Liver (tissue), 9 donors: ENCODE data around the gene GXYLT2. TPM values are rescaled to one million over a fixed set of nuclear protein-coding genes. Genes with fewer than 3 reads are reported as not detected.
A peak's percentile ranks its signal among the peaks of the same experiment; 100 is the strongest.

Source experiments
- DNase-seq: peaks from one replicate; pipeline ENCODE4 v3.0.0-alpha.2; 2017; ENCODE audit warnings: low spot score
- H3K27ac ChIP-seq, 2 donors: one replicate each; pipeline ENCODE4 v1.7.0; 2013; ENCODE audit warnings: inconsistent platforms in 2 of 2, low read length in 2 of 2, control low read depth in 1 of 2, low read depth in 1 of 2, mild to moderate bottlenecking in 1 of 2
- H3K27me3 ChIP-seq, 4 donors: one replicate each; pipeline versions ENCODE4 v1.6.1 to v1.7.0; 2013; ENCODE audit warnings: low read length in 3 of 4, inconsistent platforms in 1 of 4, mild to moderate bottlenecking in 1 of 4, moderate library complexity in 1 of 4; ENCODE audit not compliant: control insufficient read depth in 4 of 4, insufficient read depth in 4 of 4
- H3K36me3 ChIP-seq, 4 donors: one replicate each; pipeline versions ENCODE4 v1.6.1 to v1.7.0; 2013; ENCODE audit warnings: low read length in 3 of 4, mild to moderate bottlenecking in 3 of 4, low read depth in 1 of 4, moderate library complexity in 1 of 4; ENCODE audit not compliant: control insufficient read depth in 4 of 4, insufficient read depth in 3 of 4
- H3K4me1 ChIP-seq, 4 donors: one replicate each; pipeline versions ENCODE4 v1.6.1 to v1.7.0; 2013; ENCODE audit warnings: low read length in 3 of 4, mild to moderate bottlenecking in 3 of 4, moderate library complexity in 1 of 4; ENCODE audit not compliant: control insufficient read depth in 4 of 4, insufficient read depth in 4 of 4
- H3K4me3 ChIP-seq, 3 donors: one replicate each; pipeline versions ENCODE4 v1.6.1 to v1.7.0; 2013; ENCODE audit warnings: low read length in 3 of 3, control low read depth in 1 of 3, low read depth in 1 of 3, mild to moderate bottlenecking in 1 of 3
- H3K9ac ChIP-seq, 2 donors: one replicate each; pipeline ENCODE4 v1.7.0; 2013; ENCODE audit warnings: low read length in 2 of 2, mild to moderate bottlenecking in 2 of 2, moderate library complexity in 2 of 2, control low read depth in 1 of 2, low read depth in 1 of 2
- H3K9me3 ChIP-seq, 4 donors: one replicate each; pipeline versions ENCODE4 v1.6.1 to v1.7.0; 2013; ENCODE audit warnings: low read length in 3 of 4; ENCODE audit not compliant: control insufficient read depth in 4 of 4
- ATF3 ChIP-seq: IDR thresholded peaks from 2 replicates; pipeline ENCODE4 v1.6.1; 2016; ENCODE audit warnings: antibody characterized with exemption
- CTCF ChIP-seq: fragments of 150-350 bp; IDR thresholded peaks from 2 replicates; pipeline ENCODE4 v1.5.1; 2017; ENCODE audit warnings: improper control_type of control experiment, low read depth, low read length; ENCODE audit not compliant: missing input control
- EGR1 ChIP-seq, 2 donors: IDR thresholded peaks; 2 replicates each; pipeline ENCODE4 v1.6.1; 2016 to 2018; ENCODE audit warnings: antibody characterized with exemption in 2 of 2, low read depth in 2 of 2
- FOXA1 ChIP-seq: IDR thresholded peaks from 2 replicates; pipeline ENCODE4 v1.6.1; 2016; ENCODE audit warnings: antibody characterized with exemption
- GABPA ChIP-seq, 2 donors: IDR thresholded peaks in 1 of 2; conservative IDR thresholded peaks in 1 of 2; 2 replicates each; pipeline ENCODE4 v1.6.1; 2016; ENCODE audit warnings: antibody characterized with exemption in 2 of 2, mild to moderate bottlenecking in 1 of 2, moderate library complexity in 1 of 2
- HNF4A ChIP-seq, 2 donors: conservative IDR thresholded peaks; 2 replicates each; pipeline ENCODE4 v1.6.1; 2016; ENCODE audit warnings: antibody characterized with exemption in 2 of 2, mild to moderate bottlenecking in 2 of 2
- HNF4G ChIP-seq: IDR thresholded peaks from 2 replicates; pipeline ENCODE4 v1.6.1; 2016; ENCODE audit warnings: antibody characterized with exemption
- JUND ChIP-seq, 2 donors: IDR thresholded peaks; 2 replicates each; pipeline ENCODE4 v1.6.1; 2016; ENCODE audit warnings: antibody characterized with exemption in 2 of 2
- MAX ChIP-seq: IDR thresholded peaks from 2 replicates; pipeline ENCODE4 v1.6.1; 2016; ENCODE audit warnings: antibody characterized with exemption
- NR2F2 ChIP-seq: IDR thresholded peaks from 2 replicates; pipeline ENCODE4 v1.6.1; 2016; ENCODE audit warnings: antibody characterized with exemption
- RAD21 ChIP-seq, 2 donors: IDR thresholded peaks; 2 replicates each; pipeline ENCODE4 v1.6.1; 2016; ENCODE audit warnings: antibody characterized with exemption in 2 of 2, mild to moderate bottlenecking in 2 of 2
- REST ChIP-seq: IDR thresholded peaks from 2 replicates; pipeline ENCODE4 v1.6.1; 2016; ENCODE audit warnings: antibody characterized with exemption, mild to moderate bottlenecking
- RXRA ChIP-seq, 2 donors: IDR thresholded peaks; 2 replicates each; pipeline ENCODE4 v1.6.1; 2017 to 2018; ENCODE audit warnings: antibody characterized with exemption in 2 of 2, mild to moderate bottlenecking in 1 of 2
- SP1 ChIP-seq: IDR thresholded peaks from 2 replicates; pipeline ENCODE4 v1.6.1; 2018; ENCODE audit warnings: antibody characterized with exemption, mild to moderate bottlenecking
- TAF1 ChIP-seq: conservative IDR thresholded peaks from 2 replicates; pipeline ENCODE4 v1.6.1; 2016; ENCODE audit warnings: antibody characterized with exemption, mild to moderate bottlenecking
- YY1 ChIP-seq: IDR thresholded peaks from 2 replicates; pipeline ENCODE4 v1.6.1; 2016; ENCODE audit warnings: antibody characterized with exemption, mild to moderate bottlenecking
- WGBS: extraction: QIAGEN DNeasy Blood & Tissue Kit; methylation state at CpG from one replicate; pipeline ENCODE4 v1.1.7; 2013; 5-methylcytosine and 5-hydroxymethylcytosine counted together
- polyA plus RNA-seq, 2 donors: library from polyadenylated mRNA; stranded (reverse) in 1 of 2; unstranded in 1 of 2; fragments of 200-250 nt in 1 of 2; fragments of >200 nt in 1 of 2; fragmentation: Nextera tagmentation in 1 of 2; extraction: Ambion mirVana in 1 of 2; gene quantifications; one replicate each; pipeline versions ENCODE4 v1.2.1 to v1.2.3, GENCODE V29; 2013 to 2015
- total RNA-seq, 2 donors: library from RNA; depleted of rRNA; stranded (reverse); fragments of >200 nt; gene quantifications; one replicate each; pipeline ENCODE4 v1.2.3, GENCODE V29; 2014
- donor health status: healthy.
- donor health status: healthy.
- donor health status: healthy.
- donor health status: healthy.
- donor health status: healthy.

The GXYLT2 gene
- total and polyA plus RNA-seq, 4 donors: 0.06 to 0.98 (median 0.10) TPM

- no peak for DNase-seq
Observed at GRCh38 chr3:72941245-72941644, 53.4 kb downstream of the GXYLT2 start.

GRCh38 chr3:72942427-72942826 is 54.6 kb downstream of the GXYLT2 start:
- Histone ChIP-seq H3K27me3 (no peaks in the 10 kb centered on the region), H3K36me3 (no peaks in the 10 kb centered on the region), H3K4me1 (peaks cover 0 to 6% (median 5%) of the 10 kb centered on the region in 4 donors), H3K9ac (no peak overlapping the region), H3K9me3 (no peaks in the 10 kb centered on the region), H3K27ac (no peak overlapping the region), H3K4me3 (no peak overlapping the region)
- no peak for DNase-seq
- WGBS: 80% methylated on average over 5 of the region's 5 CpGs
- no peak for TF ChIP-seq NR2F2
- TF ChIP-seq SP1: no peak
- TF ChIP-seq FOXA1: no peak
- TF ChIP-seq RXRA (IDR thresholded peaks at IDR 0.05): no peak
- TF ChIP-seq CTCF: no peak
- no peak for TF ChIP-seq GABPA (IDR thresholded peaks at IDR 0.05 in 1 of 2, conservative IDR thresholded peaks at IDR 0.05 in 1 of 2)
- TF ChIP-seq ATF3: no peak
- no peak for TF ChIP-seq HNF4G
- TF ChIP-seq EGR1 (IDR thresholded peaks at IDR 0.05; ENCODE audit: low read depth in 2 of 2): no peak
- no peak for TF ChIP-seq MAX
- no peak for TF ChIP-seq JUND (IDR thresholded peaks at IDR 0.05)
- TF ChIP-seq YY1: no peak
- no peak for TF ChIP-seq TAF1
- TF ChIP-seq REST: no peak
- no peak for TF ChIP-seq HNF4A (conservative IDR thresholded peaks at IDR 0.05)

More at GRCh38 chr3:72941245-72941644, 53.4 kb downstream of the GXYLT2 start:
- Histone ChIP-seq H3K27ac (no peak overlapping the region), H3K9ac (no peak overlapping the region), H3K9me3 (no peaks in the 10 kb centered on the region), H3K27me3 (no peaks in the 10 kb centered on the region), H3K36me3 (no peaks in the 10 kb centered on the region), H3K4me1 (peaks cover 0 to 6% (median 5%) of the 10 kb centered on the region in 4 donors), H3K4me3 (no peak overlapping the region)
- TF ChIP-seq RAD21 (IDR thresholded peaks at IDR 0.05) (peak in 1 of 2 donors; percentile 6), YY1 (no peak)
- WGBS: 81% methylated on average over 1 of the region's 1 CpG
